Keratinocyte (primary cell): ENCODE measurements around the gene NLRP7. TPM values are rescaled to one million over a fixed set of nuclear protein-coding genes. Genes with fewer than 3 reads are reported as not detected.
A peak's percentile ranks its signal among the peaks of the same experiment; 100 is the strongest.
"Not testable (repeated sequence)": the region's sequence is repeated elsewhere in the genome, so short reads cannot be mapped to it uniquely, and the experiment has no call there.

Experiments used
- DNase-seq: peaks from one replicate; pipeline ENCODE4 v3.0.0-alpha.2; 2011; ENCODE audit warnings: low read depth, missing footprints, low spot score
- FAIRE-seq: peaks from 2 replicates; lab custom pipeline; 2011; peaks lifted over from hg19 to GRCh38; lab: Jason Lieb, UNC
- H2AFZ ChIP-seq: 2 replicates; pipeline ENCODE4 v1.6.0; 2012; ENCODE audit warnings: low read length, control low read depth, inconsistent platforms; ENCODE audit not compliant: control insufficient read depth
- H3K27ac ChIP-seq: 2 replicates; pipeline ENCODE4 v1.5.1; 2011; ENCODE audit warnings: low read length; ENCODE audit not compliant: control insufficient read depth, insufficient read depth
- H3K27me3 ChIP-seq: 3 replicates; pipeline ENCODE4 v1.6.0; 2011; ENCODE audit warnings: low read length; ENCODE audit not compliant: control insufficient read depth, insufficient read depth; ENCODE audit errors: extremely low read depth
- H3K36me3 ChIP-seq, 2 experiments: 2 replicates in 1 of 2; 3 replicates in 1 of 2; pipeline ENCODE4 v1.5.1; 2011; ENCODE audit warnings: low read length in 2 of 2, mild to moderate bottlenecking in 1 of 2; ENCODE audit not compliant: control insufficient read depth in 2 of 2, insufficient read depth in 2 of 2; ENCODE audit errors: extremely low read depth in 1 of 2
- H3K4me1 ChIP-seq: 3 replicates; pipeline ENCODE4 v1.5.1; 2011; ENCODE audit warnings: low read length; ENCODE audit not compliant: control insufficient read depth, insufficient read depth; ENCODE audit errors: extremely low read depth
- H3K4me2 ChIP-seq: 3 replicates; pipeline ENCODE4 v1.6.0; 2011; ENCODE audit warnings: low read depth, low read length; ENCODE audit not compliant: control insufficient read depth, insufficient read depth; ENCODE audit errors: extremely low read depth
- H3K4me3 ChIP-seq, 3 experiments: fragments of 200-600 bp in 1 of 3; sonication (generic) in 1 of 3; 2 replicates in 2 of 3; 3 replicates in 1 of 3; pipeline ENCODE4 v1.5.1; 2011 to 2016; ENCODE audit warnings: low read length in 3 of 3, mild to moderate bottlenecking in 3 of 3, control low read depth in 2 of 3, inconsistent platforms in 1 of 3, low read depth in 1 of 3, mixed read lengths in 1 of 3, mixed run types in 1 of 3, moderate library complexity in 1 of 3; ENCODE audit not compliant: control insufficient read depth in 2 of 3, insufficient read depth in 2 of 3; ENCODE audit errors: extremely low read depth in 1 of 3
- H3K79me2 ChIP-seq: 2 replicates; pipeline ENCODE4 v1.6.0; 2012; ENCODE audit warnings: low read length; ENCODE audit not compliant: control insufficient read depth, insufficient read depth
- H3K9ac ChIP-seq: 3 replicates; pipeline ENCODE4 v1.6.0; 2011; ENCODE audit warnings: low read length; ENCODE audit not compliant: control insufficient read depth, insufficient read depth; ENCODE audit errors: extremely low read depth
- H3K9me1 ChIP-seq: 3 replicates; pipeline ENCODE4 v1.6.0; 2011; ENCODE audit warnings: low read length; ENCODE audit not compliant: control insufficient read depth, insufficient read depth; ENCODE audit errors: extremely low read depth
- H3K9me3 ChIP-seq: 2 replicates; pipeline ENCODE4 v1.5.1; 2012; ENCODE audit warnings: low read depth, low read length; ENCODE audit not compliant: control insufficient read depth
- H4K20me1 ChIP-seq: 3 replicates; pipeline ENCODE4 v1.6.0; 2011; ENCODE audit warnings: low read length; ENCODE audit not compliant: control insufficient read depth, insufficient read depth; ENCODE audit errors: extremely low read depth
- CTCF ChIP-seq, 3 experiments: IDR thresholded peaks in 1 of 3; conservative IDR thresholded peaks in 1 of 3; optimal IDR thresholded peaks in 1 of 3; 2 replicates in 2 of 3; 3 replicates in 1 of 3; pipeline versions ENCODE3 to v1.5.1; 2011; ENCODE audit warnings: low read length in 3 of 3, mild to moderate bottlenecking in 3 of 3, moderate library complexity in 2 of 3, control low read depth in 1 of 3, inconsistent platforms in 1 of 3; ENCODE audit not compliant: insufficient read depth in 2 of 3; ENCODE audit errors: extremely low read depth in 1 of 3
- EZH2 ChIP-seq: IDR thresholded peaks from one replicate; pipeline ENCODE4 v1.6.1; 2012; ENCODE audit warnings: inconsistent platforms, mild to moderate bottlenecking, low read length, moderate library complexity
- dilution Hi-C: fragments of 300-500 bp; cut with MboI; formaldehyde crosslinking; loops from one replicate; pipeline ENCODE4 v1.7.0; 2020; ENCODE audit warnings: low sequenced_read_pairs; ENCODE audit not compliant: extremely low pct_ligation_motif_present
- polyA plus RNA-seq, 5 experiments: library from polyadenylated mRNA; depleted of rRNA in 3 of 5; stranded (reverse) in 3 of 5; stranded (forward) in 1 of 5; unstranded in 1 of 5; fragments of >200 nt; gene quantifications; 1 replicate in 1 of 5; 2 replicates in 3 of 5; 3 replicates in 1 of 5; pipeline versions ENCODE4 v1.2.1 to v1.2.3, GENCODE V29; 2011 to 2012; ENCODE audit warnings: missing spikeins in 2 of 5, low read depth in 1 of 5, low replicate concordance in 1 of 5

The NLRP7 gene
- polyA plus RNA-seq, 1 donor (not counting 4 experiments of a cell fraction or from before 2014, with no cell fraction given): not detected

- no peak for DNase-seq
- Histone ChIP-seq H4K20me1 (no peaks in the 10 kb centered on the region), H3K36me3 (no peaks in the 10 kb centered on the region), H3K9me3 (peaks cover 4% of the 10 kb centered on the region), H3K79me2 (no peaks in the 10 kb centered on the region), H3K9ac (no peak overlapping the region), H3K4me1 (no peaks in the 10 kb centered on the region), H3K27ac (no peak overlapping the region), H3K27me3 (no peaks in the 10 kb centered on the region), H3K9me1 (no peaks in the 10 kb centered on the region), H3K4me3 (no peak overlapping the region), H2AFZ (no peak overlapping the region), H3K4me2 (no peak overlapping the region)
- TF ChIP-seq CTCF (optimal IDR thresholded peaks at IDR 0.05 in 1 of 3, IDR thresholded peaks at IDR 0.05 in 1 of 3, conservative IDR thresholded peaks at IDR 0.05 in 1 of 3; ENCODE audit: extremely low read depth in 1 of 3, insufficient read depth in 2 of 3, low read length in 3 of 3) (no peak), EZH2 (no peak)
- no peak for FAIRE-seq
- dilution Hi-C loops: no loop called here
Observed at GRCh38 chr19:54921082-54921481, 26.2 kb downstream of the NLRP7 start.

- DNase-seq, H3K79me2 ChIP-seq, dilution Hi-C loops, H4K20me1 ChIP-seq, H3K9me3 ChIP-seq, H2AFZ ChIP-seq, H3K27ac ChIP-seq, H3K36me3 ChIP-seq, H3K4me2 ChIP-seq, H3K9me1 ChIP-seq, H3K4me3 ChIP-seq, H3K9ac ChIP-seq, H3K27me3 ChIP-seq, FAIRE-seq, H3K4me1 ChIP-seq: not testable (repeated sequence)
- peak in 1 of 3 experiments; percentile 7 for TF ChIP-seq CTCF (optimal IDR thresholded peaks at IDR 0.05 in 1 of 3, IDR thresholded peaks at IDR 0.05 in 1 of 3, conservative IDR thresholded peaks at IDR 0.05 in 1 of 3; ENCODE audit: extremely low read depth in 1 of 3, insufficient read depth in 2 of 3, low read length in 3 of 3)
Observed at GRCh38 chr19:54919646-54920563, 27.4 kb downstream of the NLRP7 start.
